Mesendoderm (in vitro differentiated cells): ENCODE measurements around the gene DLG3.
"Not testable (repeated sequence)": the region's sequence is repeated elsewhere in the genome, so short reads cannot be mapped to it uniquely, and the experiment has no call there.

Source experiments
- DNase-seq: peaks from one replicate; pipeline ENCODE4 v3.0.0; 2013
- H2AK5ac ChIP-seq: 2 replicates; pipeline ENCODE4 v1.6.1; 2013; ENCODE audit warnings: low read length, inconsistent platforms
- H2BK120ac ChIP-seq: 2 replicates; pipeline ENCODE4 v1.6.1; 2013; ENCODE audit warnings: low read depth, mild to moderate bottlenecking, low read length, moderate library complexity, mixed read lengths
- H2BK15ac ChIP-seq: replicated peaks from 2 replicates; pipeline ENCODE4 v1.6.1; 2013; ENCODE audit warnings: low read depth, mild to moderate bottlenecking, moderate library complexity
- H2BK5ac ChIP-seq: 2 replicates; pipeline ENCODE4 v1.6.1; 2013; ENCODE audit warnings: low read length, inconsistent platforms
- H3K18ac ChIP-seq: 2 replicates; pipeline ENCODE4 v1.6.1; 2013; ENCODE audit warnings: mild to moderate bottlenecking, low read length, mixed read lengths
- H3K23ac ChIP-seq: one replicate; pipeline ENCODE4 v1.6.1; 2013; ENCODE audit warnings: low read length
- H3K27ac ChIP-seq: 2 replicates; pipeline ENCODE4 v1.5.1; 2013; ENCODE audit warnings: low read depth, mild to moderate bottlenecking, inconsistent platforms, low read length, moderate library complexity
- H3K27me3 ChIP-seq: 2 replicates; pipeline ENCODE4 v1.6.1; 2013; ENCODE audit warnings: low read length, control low read depth, mild to moderate bottlenecking, inconsistent platforms; ENCODE audit not compliant: insufficient read depth, poor library complexity
- H3K36me3 ChIP-seq: 2 replicates; pipeline ENCODE4 v1.6.1; 2013; ENCODE audit warnings: low read length, inconsistent platforms; ENCODE audit not compliant: control insufficient read depth, insufficient read depth
- H3K4ac ChIP-seq: one replicate; pipeline ENCODE4 v1.6.1; 2013; ENCODE audit warnings: low read depth, mild to moderate bottlenecking, low read length, moderate library complexity
- H3K4me1 ChIP-seq: 2 replicates; pipeline ENCODE4 v1.6.1; 2013; ENCODE audit warnings: low read depth, low read length, inconsistent platforms; ENCODE audit not compliant: control insufficient read depth
- H3K4me2 ChIP-seq: 2 replicates; pipeline ENCODE4 v1.6.1; 2013; ENCODE audit warnings: low read length
- H3K4me3 ChIP-seq: 2 replicates; pipeline ENCODE4 v1.5.1; 2013; ENCODE audit warnings: mild to moderate bottlenecking, low read length
- H3K56ac ChIP-seq: one replicate; pipeline ENCODE4 v1.6.1; 2013; ENCODE audit warnings: low read length
- H3K79me1 ChIP-seq: 2 replicates; pipeline ENCODE4 v1.6.1; 2013; ENCODE audit warnings: low read length, inconsistent platforms
- H3K79me2 ChIP-seq: 2 replicates; pipeline ENCODE4 v1.6.1; 2013; ENCODE audit warnings: mild to moderate bottlenecking, low read length; ENCODE audit not compliant: control insufficient read depth, insufficient read depth
- H3K9ac ChIP-seq: 2 replicates; pipeline ENCODE4 v1.6.1; 2013; ENCODE audit warnings: low read length, inconsistent platforms
- H4K5ac ChIP-seq: one replicate; pipeline ENCODE4 v1.6.1; 2013; ENCODE audit warnings: low read length
- H4K8ac ChIP-seq: one replicate; pipeline ENCODE4 v1.6.1; 2013; ENCODE audit warnings: low read depth, mild to moderate bottlenecking, control low read depth, low read length, moderate library complexity
- WGBS: extraction: QIAGEN DNeasy Blood & Tissue Kit; methylation state at CpG from one replicate; pipeline ENCODE4 v1.1.7; 2013; ENCODE audit warnings: low lambda C conversion rate, missing lambda C conversion rate; ENCODE audit not compliant: insufficient coverage; ENCODE audit errors: extremely low coverage; 5-methylcytosine and 5-hydroxymethylcytosine counted together

Gene DLG3

GRCh38 chrX:70504772-70505450, 60.3 kb downstream of the DLG3 start:
- H3K36me3 ChIP-seq, result peaks cover 3% of the 10 kb centered on the region
- no peak overlapping the region for H4K5ac ChIP-seq

GRCh38 chrX:70505451-70505841, 60.8 kb downstream of the DLG3 start:
- Histone ChIP-seq H4K8ac (no peak overlapping the region), H3K27me3 (no peaks in the 10 kb centered on the region), H2BK5ac (no peak overlapping the region), H3K18ac (no peak overlapping the region), H3K79me2 (no peaks in the 10 kb centered on the region), H2BK15ac (no peak overlapping the region), H3K36me3 (peaks cover 3% of the 10 kb centered on the region), H3K4me2 (no peak overlapping the region), H4K5ac (no peak overlapping the region), H3K4me1 (peaks cover 2% of the 10 kb centered on the region), H3K9ac (no peak overlapping the region), H3K23ac (no peak overlapping the region), H3K56ac (no peak overlapping the region), H2BK120ac (no peak overlapping the region), H3K79me1 (no peaks in the 10 kb centered on the region), H3K27ac (no peak overlapping the region), H3K4me3 (no peak overlapping the region), H2AK5ac (no peak overlapping the region), H3K4ac (no peak overlapping the region)
- DNase-seq, result no peak
- WGBS, result no CpG with 5 or more reads among the region's 4 CpGs

More at GRCh38 chrX:70504772-70505450, 60.3 kb downstream of the DLG3 start:
- no peak overlapping the region for H3K56ac ChIP-seq
- no peak overlapping the region for H3K18ac ChIP-seq
- H4K8ac ChIP-seq, result no peak overlapping the region
- no peak overlapping the region for H3K9ac ChIP-seq
- no peak for DNase-seq
- H3K4me2 ChIP-seq, result no peak overlapping the region
- no peak overlapping the region for H3K4ac ChIP-seq
- H2AK5ac ChIP-seq, result no peak overlapping the region
- WGBS, result no CpG with 5 or more reads among the region's 6 CpGs
- no peaks in the 10 kb centered on the region for H3K79me2 ChIP-seq
- H3K4me1 ChIP-seq, result peaks cover 2% of the 10 kb centered on the region
- H3K27me3 ChIP-seq, result no peaks in the 10 kb centered on the region
- H3K27ac ChIP-seq, result no peak overlapping the region
- no peak overlapping the region for H2BK15ac ChIP-seq
- H3K79me1 ChIP-seq, result no peaks in the 10 kb centered on the region
- H2BK120ac ChIP-seq, result no peak overlapping the region
- H2BK5ac ChIP-seq, result no peak overlapping the region
- no peak overlapping the region for H3K4me3 ChIP-seq
- no peak overlapping the region for H3K23ac ChIP-seq

- Histone ChIP-seq H4K8ac (no peak overlapping the region), H3K4ac (no peak overlapping the region), H3K23ac (no peak overlapping the region), H3K4me2 (no peak overlapping the region), H3K9ac (no peak overlapping the region), H3K18ac (no peak overlapping the region), H3K56ac (no peak overlapping the region), H3K4me1 (peaks cover 2% of the 10 kb centered on the region), H2BK15ac (no peak overlapping the region), H2AK5ac (no peak overlapping the region), H3K79me1 (no peaks in the 10 kb centered on the region), H4K5ac (no peak overlapping the region), H3K27ac (no peak overlapping the region), H3K27me3 (no peaks in the 10 kb centered on the region), H2BK120ac (no peak overlapping the region), H2BK5ac (no peak overlapping the region), H3K79me2 (no peaks in the 10 kb centered on the region), H3K4me3 (no peak overlapping the region), H3K36me3 (peaks cover 3% of the 10 kb centered on the region)
- DNase-seq, result peak; percentile 76
- WGBS, result no CpG with 5 or more reads among the region's 6 CpGs
Observed at GRCh38 chrX:70508296-70508911, 63.8 kb downstream of the DLG3 start.

GRCh38 chrX:70509078-70509477, 64.4 kb downstream of the DLG3 start:
- Histone ChIP-seq H2BK5ac (no peak overlapping the region), H3K27ac (peak overlapping the region; percentile 62), H3K23ac (no peak overlapping the region), H4K5ac (no peak overlapping the region), H3K79me1 (no peaks in the 10 kb centered on the region), H2BK15ac (no peak overlapping the region), H3K79me2 (no peaks in the 10 kb centered on the region), H3K9ac (no peak overlapping the region), H3K4me1 (peaks cover 2% of the 10 kb centered on the region), H3K36me3 (no peaks in the 10 kb centered on the region), H3K27me3 (no peaks in the 10 kb centered on the region), H2BK120ac (no peak overlapping the region), H3K18ac (no peak overlapping the region), H3K4ac (no peak overlapping the region), H3K4me3 (no peak overlapping the region), H2AK5ac (no peak overlapping the region), H3K56ac (peak overlapping the region; percentile 7), H3K4me2 (no peak overlapping the region), H4K8ac (no peak overlapping the region)
- WGBS, result no CpG with 5 or more reads among the region's 4 CpGs
- no peak for DNase-seq

- not testable (repeated sequence) for H3K79me1 ChIP-seq, H3K27ac ChIP-seq, H3K4me1 ChIP-seq, H2AK5ac ChIP-seq, H2BK5ac ChIP-seq, H2BK120ac ChIP-seq, H3K18ac ChIP-seq, H3K27me3 ChIP-seq, H2BK15ac ChIP-seq, H3K79me2 ChIP-seq, DNase-seq, H3K4me2 ChIP-seq, H4K5ac ChIP-seq, H3K23ac ChIP-seq, H4K8ac ChIP-seq, H3K56ac ChIP-seq, H3K36me3 ChIP-seq, H3K4ac ChIP-seq, H3K4me3 ChIP-seq, H3K9ac ChIP-seq
- no CpG with 5 or more reads among the region's 4 CpGs for WGBS
Observed at GRCh38 chrX:70515270-70515669, 70.6 kb downstream of the DLG3 start.

GRCh38 chrX:70515692-70516091, 71.1 kb downstream of the DLG3 start:
- H3K36me3 ChIP-seq, H4K8ac ChIP-seq, H4K5ac ChIP-seq, H2AK5ac ChIP-seq, H3K4me1 ChIP-seq, H3K4me3 ChIP-seq, H3K27ac ChIP-seq, H3K23ac ChIP-seq, H3K4ac ChIP-seq, H2BK15ac ChIP-seq, DNase-seq, H3K27me3 ChIP-seq, H3K79me1 ChIP-seq, H3K18ac ChIP-seq, H3K4me2 ChIP-seq, H3K79me2 ChIP-seq, H3K9ac ChIP-seq, H3K56ac ChIP-seq, H2BK5ac ChIP-seq, H2BK120ac ChIP-seq: not testable (repeated sequence)
- no CpG with 5 or more reads among the region's 1 CpG for WGBS
